Measurements from ENCODE around the gene TOX2.

- no peak for TF ChIP-seq CTCF (IDR thresholded peaks at IDR 0.05; ENCODE audit: low read depth, low read length, poor library complexity, severe bottlenecking)
- no peak for TF ChIP-seq EZH2phosphoT487 (IDR thresholded peaks at IDR 0.05; ENCODE audit: borderline replicate concordance, low read length)
These were observed 121.3 kb downstream of the TOX2 start for GRCh38 chr20:44035924-44036323.
